ENCODE results near the gene NRL. TPM values are rescaled to one million over a fixed set of nuclear protein-coding genes. Genes with fewer than 3 reads are reported as not detected.
"Not testable (repeated sequence)": the region's sequence is repeated elsewhere in the genome, so short reads cannot be mapped to it uniquely, and the experiment has no call there.

The NRL gene
- polyA plus RNA-seq, 2 donors: 0.86 to 1.4 TPM

GRCh38 chr14:24032727-24033418, 81.9 kb downstream of the NRL start:
- no peaks in the 10 kb centered on the region for H3K27me3 ChIP-seq (ENCODE audit: control insufficient read depth in 1 of 2, insufficient read depth in 2 of 2, low read length in 2 of 2)
- H3K4me3 ChIP-seq (ENCODE audit: low read depth in 1 of 2, low read length in 2 of 2): no peak overlapping the region
- H3K4me1 ChIP-seq (ENCODE audit: control insufficient read depth in 2 of 2, insufficient read depth in 2 of 2, low read length in 1 of 2): peaks cover 0 to 6% of the 10 kb centered on the region in 2 donors
- H3K36me3 ChIP-seq (ENCODE audit: control insufficient read depth in 2 of 2, insufficient read depth in 2 of 2, low read length in 1 of 2): no peaks in the 10 kb centered on the region
- 59 to 70% methylated on average over 2 of the region's 2 CpGs for WGBS, 2 donors
- H3K9me3 ChIP-seq (ENCODE audit: control insufficient read depth in 2 of 2, insufficient read depth in 1 of 2, low read depth in 1 of 2, low read length in 1 of 2): no peaks in the 10 kb centered on the region
- peak overlapping the region in 1 of 2 donors; percentile 30 for H3K27ac ChIP-seq (ENCODE audit: low read depth in 2 of 2, low read length in 1 of 2)

GRCh38 chr14:24031331-24031730, 83.4 kb downstream of the NRL start:
- not testable (repeated sequence) for H3K4me3 ChIP-seq (ENCODE audit: low read depth in 1 of 2, low read length in 2 of 2); H3K27ac ChIP-seq (ENCODE audit: low read depth in 2 of 2, low read length in 1 of 2); H3K9me3 ChIP-seq (ENCODE audit: control insufficient read depth in 2 of 2, insufficient read depth in 1 of 2, low read depth in 1 of 2, low read length in 1 of 2); H3K36me3 ChIP-seq (ENCODE audit: control insufficient read depth in 2 of 2, insufficient read depth in 2 of 2, low read length in 1 of 2); H3K4me1 ChIP-seq (ENCODE audit: control insufficient read depth in 2 of 2, insufficient read depth in 2 of 2, low read length in 1 of 2); H3K27me3 ChIP-seq (ENCODE audit: control insufficient read depth in 1 of 2, insufficient read depth in 2 of 2, low read length in 2 of 2)
- 97 to 98% methylated on average over 2 of the region's 2 CpGs for WGBS, 2 donors

DNA sequence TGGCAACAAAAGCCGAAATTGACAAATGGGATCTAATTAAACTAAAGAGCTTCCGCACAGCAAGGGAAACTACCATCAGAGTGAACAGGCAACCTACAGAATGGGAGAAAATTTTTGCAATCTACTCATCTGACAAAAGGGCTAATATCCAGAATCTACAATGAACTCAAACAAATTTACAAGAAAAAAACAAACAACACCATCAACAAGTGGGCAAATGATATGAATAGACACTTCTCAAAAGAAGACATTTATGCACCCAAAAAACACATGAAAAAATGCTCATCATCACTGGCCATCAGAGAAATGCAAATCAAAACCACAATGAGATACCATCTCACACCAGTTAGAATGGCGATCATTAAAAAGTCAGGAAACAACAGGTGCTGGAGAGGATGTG, 85.1 kb downstream of the NRL start:
- H3K9me3 ChIP-seq (ENCODE audit: control insufficient read depth in 2 of 2, insufficient read depth in 1 of 2, low read depth in 1 of 2, low read length in 1 of 2); H3K4me1 ChIP-seq (ENCODE audit: control insufficient read depth in 2 of 2, insufficient read depth in 2 of 2, low read length in 1 of 2); H3K4me3 ChIP-seq (ENCODE audit: low read depth in 1 of 2, low read length in 2 of 2); H3K36me3 ChIP-seq (ENCODE audit: control insufficient read depth in 2 of 2, insufficient read depth in 2 of 2, low read length in 1 of 2); H3K27ac ChIP-seq (ENCODE audit: low read depth in 2 of 2, low read length in 1 of 2); H3K27me3 ChIP-seq (ENCODE audit: control insufficient read depth in 1 of 2, insufficient read depth in 2 of 2, low read length in 2 of 2): not testable (repeated sequence)
- WGBS, 2 donors: 92 to 94% methylated on average over 2 of the region's 3 CpGs

Other genes starting within 250 kb of the NRL start
- 10 to 100 TPM; 39.2 to 56.4 TPM for gene DHRS4, start 161.2 kb downstream of the NRL start, polyA plus RNA-seq
- gene DHRS4L2, start 126.0 kb downstream of the NRL start, polyA plus RNA-seq: 10 to 100 TPM; 32.9 to 43.5 TPM
- gene CARMIL3, start 62.9 kb downstream of the NRL start, polyA plus RNA-seq: 1 to 10 TPM in 1 of 2 donors, under 1 TPM in 1; 0.55 to 2.3 TPM
- gene CPNE6, start 43.4 kb downstream of the NRL start, polyA plus RNA-seq: under 1 TPM in 1 of 2 donors, not detected in 1; 0.06 TPM
- 10 to 100 TPM; 10.1 to 29.2 TPM for gene PCK2, start 20.6 kb downstream of the NRL start, polyA plus RNA-seq
- gene DCAF11, start 172 bp downstream of the NRL start, polyA plus RNA-seq: 10 to 100 TPM; 21.5 to 41.6 TPM
- gene FITM1, start 15.7 kb upstream of the NRL start, polyA plus RNA-seq: 1 to 10 TPM in 1 of 2 donors, under 1 TPM in 1; 0.60 to 1.1 TPM
- gene PSME1, start 21.2 kb upstream of the NRL start, polyA plus RNA-seq: 100 to 1,000 TPM; 146 to 198 TPM
- 10 to 100 TPM; 24.5 to 26.6 TPM for gene EMC9, start 26.6 kb upstream of the NRL start, polyA plus RNA-seq
- 100 to 1,000 TPM; 143 to 233 TPM for gene PSME2, start 31.7 kb upstream of the NRL start, polyA plus RNA-seq
- gene RNF31, start 32.5 kb upstream of the NRL start, polyA plus RNA-seq: 10 to 100 TPM; 27.4 to 70.6 TPM
- gene IRF9, start 46.3 kb upstream of the NRL start, polyA plus RNA-seq: 10 to 100 TPM; 35.0 to 43.5 TPM
- 1 to 10 TPM; 3.9 to 10.0 TPM for gene REC8, start 57.1 kb upstream of the NRL start, polyA plus RNA-seq
- 10 to 100 TPM; 12.3 to 23.5 TPM for gene IPO4, start 73.9 kb upstream of the NRL start, polyA plus RNA-seq
- 10 to 100 TPM; 10.0 to 25.8 TPM for gene TM9SF1, start 80.5 kb upstream of the NRL start, polyA plus RNA-seq
- under 1 TPM in 1 of 2 donors, not detected in 1; 0.10 TPM for gene TSSK4, start 90.7 kb upstream of the NRL start, polyA plus RNA-seq
- 10 to 100 TPM; 37.0 to 65.7 TPM for gene CHMP4A, start 98.5 kb upstream of the NRL start, polyA plus RNA-seq
- 10 to 100 TPM; 12.1 to 12.8 TPM for gene MDP1, start 101.1 kb upstream of the NRL start, polyA plus RNA-seq
- gene NEDD8, start 117.4 kb upstream of the NRL start, polyA plus RNA-seq: 100 to 1,000 TPM; 116 to 220 TPM
- gene GMPR2, start 118.0 kb upstream of the NRL start, polyA plus RNA-seq: 10 to 100 TPM; 24.5 to 35.0 TPM
- 10 to 100 TPM; 49.2 to 49.8 TPM for gene TINF2, start 127.7 kb upstream of the NRL start, polyA plus RNA-seq
- 100 to 1,000 TPM; 609 to 890 TPM for gene TGM1, start 148.2 kb upstream of the NRL start, polyA plus RNA-seq
- gene RABGGTA, start 156.6 kb upstream of the NRL start, polyA plus RNA-seq: 100 to 1,000 TPM; 117 to 135 TPM
- 10 to 100 TPM; 92.6 to 97.6 TPM for gene DHRS1, start 184.8 kb upstream of the NRL start, polyA plus RNA-seq
- gene NOP9, start 184.9 kb upstream of the NRL start, polyA plus RNA-seq: 10 to 100 TPM in 1 of 2 donors, 1 to 10 TPM in 1; 9.3 to 10.8 TPM
- 10 to 100 TPM; 24.3 TPM for gene CIDEB, start 193.0 kb upstream of the NRL start, polyA plus RNA-seq
- gene LTB4R2, start 195.2 kb upstream of the NRL start, polyA plus RNA-seq: 10 to 100 TPM; 11.6 to 30.4 TPM
- 10 to 100 TPM; 63.3 to 73.6 TPM for gene LTB4R, start 196.6 kb upstream of the NRL start, polyA plus RNA-seq
- gene ADCY4, start 220.1 kb upstream of the NRL start, polyA plus RNA-seq: 10 to 100 TPM; 10.2 to 23.3 TPM
- gene RIPK3, start 225.0 kb upstream of the NRL start, polyA plus RNA-seq: 10 to 100 TPM; 13.3 to 14.4 TPM